ENCODE measurements around the gene CACNA1C.

The CACNA1C gene

DNA sequence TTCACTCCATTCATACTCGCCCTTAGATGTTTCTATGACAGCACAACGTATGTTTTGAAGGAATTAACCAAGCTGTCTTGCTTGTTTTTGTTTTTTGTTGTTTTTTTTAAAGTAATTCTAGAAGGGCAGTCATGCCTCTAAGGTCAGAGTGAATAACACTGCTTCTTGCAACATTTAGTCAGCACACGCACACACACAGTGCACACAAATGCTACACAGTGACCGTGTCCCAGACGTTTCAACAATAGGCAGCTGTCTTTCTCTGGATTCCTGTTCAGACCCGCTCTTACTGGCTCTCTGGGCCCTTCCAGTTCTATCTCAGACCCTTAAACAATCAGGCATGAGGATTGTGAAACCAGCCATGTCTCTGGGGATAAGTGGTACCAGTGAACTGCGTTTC lies 391.0 kb downstream of the CACNA1C start:
- no peak for DNase-seq

DNA sequence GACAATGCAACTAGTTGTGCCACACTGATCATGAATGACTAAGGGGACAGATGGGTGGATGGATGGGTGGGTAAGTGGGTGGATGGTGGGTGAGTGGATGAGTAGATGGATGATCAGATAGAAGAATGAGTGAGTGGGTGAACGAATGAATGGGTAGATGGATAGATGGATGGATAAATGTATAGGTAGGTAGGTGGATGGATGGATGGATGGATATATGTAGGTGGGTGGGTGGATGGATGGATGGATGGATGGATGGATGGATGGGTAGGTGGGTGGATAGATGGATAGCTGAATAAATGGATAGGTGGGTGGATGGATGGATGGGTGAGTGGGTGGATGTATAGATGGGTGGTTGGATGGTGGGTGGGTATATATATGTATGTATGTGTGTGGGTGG lies 393.2 kb downstream of the CACNA1C start:
- DNase-seq: no peak

- DNase-seq: no peak
These were observed 395.1 kb downstream of the CACNA1C start for GRCh38 chr12:2447861-2448260.

GRCh38 chr12:2449586-2449985 lies 396.8 kb downstream of the CACNA1C start:
- DNase-seq: no peak

GRCh38 chr12:2450553-2450952 lies 397.8 kb downstream of the CACNA1C start:
- DNase-seq: no peak

- DNase-seq: no peak
These were observed 398.2 kb downstream of the CACNA1C start for GRCh38 chr12:2451025-2451424.

- no peak for DNase-seq
These were observed 398.7 kb downstream of the CACNA1C start for GRCh38 chr12:2451497-2451896.

DNA sequence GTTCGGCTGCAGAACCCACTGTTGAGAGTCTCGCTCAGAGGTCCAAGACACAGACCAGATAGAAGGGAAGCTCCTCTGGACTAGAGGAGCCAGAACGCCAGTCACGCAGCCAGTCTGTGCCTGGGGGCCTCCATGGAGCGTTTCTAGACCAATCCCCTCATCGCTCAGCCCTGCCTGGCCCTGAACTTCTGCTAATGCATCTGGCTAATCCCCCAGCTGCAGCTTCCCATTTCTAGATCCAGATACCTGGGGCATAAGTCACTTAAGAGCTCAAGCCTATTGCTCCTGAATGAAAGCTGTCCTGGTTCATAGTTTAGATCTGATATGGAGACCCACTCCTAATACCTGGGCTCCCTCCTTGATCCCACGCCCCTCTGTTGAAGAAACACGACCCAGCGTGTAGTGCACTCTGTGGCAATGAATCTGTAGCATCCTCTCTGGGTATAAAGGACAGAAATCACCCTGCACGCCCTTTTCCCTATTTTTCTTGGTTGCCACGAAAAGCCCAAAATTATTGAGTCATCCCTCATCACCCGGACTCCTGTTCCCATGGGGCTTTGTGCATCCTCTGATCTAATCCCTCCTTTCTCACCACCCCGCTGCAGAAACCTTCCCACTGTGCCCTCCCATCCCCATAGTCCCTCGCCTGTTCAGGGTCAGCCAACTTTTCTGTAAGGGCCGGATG lies 400.4 kb downstream of the CACNA1C start:
- no peak for DNase-seq

- no peak for DNase-seq
These were observed 400.9 kb downstream of the CACNA1C start for GRCh38 chr12:2453761-2454090.

- no peak for DNase-seq
These were observed 401.9 kb downstream of the CACNA1C start for GRCh38 chr12:2454601-2455177.

DNA sequence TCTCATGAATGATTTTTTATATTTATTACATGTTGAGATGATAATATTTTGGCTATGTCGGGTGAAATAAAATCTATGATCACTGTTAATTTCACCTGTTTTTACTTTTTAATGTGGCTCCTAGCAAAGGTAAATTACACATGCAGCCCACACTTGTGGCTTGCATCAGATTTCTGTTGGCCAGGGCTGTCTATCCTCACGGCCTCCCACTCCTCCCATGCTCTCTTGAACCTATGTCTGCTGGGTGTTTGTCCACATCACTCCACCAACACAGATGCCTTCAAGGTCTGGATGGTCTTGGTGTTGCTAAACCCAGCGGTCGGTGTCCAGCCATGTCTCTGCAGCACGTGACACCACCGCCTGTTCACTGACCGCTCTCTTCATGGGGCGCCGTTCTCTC lies 402.6 kb downstream of the CACNA1C start:
- no peak for DNase-seq

DNA sequence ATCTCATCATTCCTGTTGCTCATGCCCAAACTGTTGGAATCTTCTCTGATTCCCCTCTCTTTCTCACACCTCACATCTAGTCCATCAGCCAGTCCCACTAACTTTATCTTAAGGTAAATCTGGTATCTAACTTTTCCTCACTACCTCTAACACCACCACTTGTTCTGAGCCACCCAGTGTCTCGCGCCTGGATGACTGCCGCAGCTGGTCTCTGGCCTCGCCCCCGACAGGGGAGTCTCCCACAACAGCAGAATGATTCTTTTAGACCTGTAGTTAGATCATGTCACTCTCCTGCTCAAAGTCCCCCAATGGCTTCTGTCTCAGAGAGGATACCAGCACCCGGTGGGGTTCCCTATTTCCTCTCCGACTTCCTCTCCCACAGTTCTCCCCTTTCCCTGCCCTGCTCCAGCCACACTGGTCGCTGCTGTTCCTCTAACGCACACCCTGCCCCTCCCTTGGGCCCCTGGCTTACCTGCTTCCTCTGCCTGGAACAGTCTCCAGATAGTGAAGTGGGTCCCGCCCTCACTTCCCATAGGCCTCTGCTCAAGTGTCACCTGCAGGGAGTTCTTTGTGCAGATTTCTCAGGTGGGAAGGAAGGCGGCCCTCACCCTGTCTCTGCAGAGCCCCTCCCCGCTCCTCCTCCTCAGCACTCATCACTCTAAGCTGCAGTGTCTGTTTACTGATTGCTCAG lies 403.5 kb downstream of the CACNA1C start:
- DNase-seq: no peak

GRCh38 chr12:2456813-2457186 lies 404.0 kb downstream of the CACNA1C start:
- DNase-seq: no peak

DNA sequence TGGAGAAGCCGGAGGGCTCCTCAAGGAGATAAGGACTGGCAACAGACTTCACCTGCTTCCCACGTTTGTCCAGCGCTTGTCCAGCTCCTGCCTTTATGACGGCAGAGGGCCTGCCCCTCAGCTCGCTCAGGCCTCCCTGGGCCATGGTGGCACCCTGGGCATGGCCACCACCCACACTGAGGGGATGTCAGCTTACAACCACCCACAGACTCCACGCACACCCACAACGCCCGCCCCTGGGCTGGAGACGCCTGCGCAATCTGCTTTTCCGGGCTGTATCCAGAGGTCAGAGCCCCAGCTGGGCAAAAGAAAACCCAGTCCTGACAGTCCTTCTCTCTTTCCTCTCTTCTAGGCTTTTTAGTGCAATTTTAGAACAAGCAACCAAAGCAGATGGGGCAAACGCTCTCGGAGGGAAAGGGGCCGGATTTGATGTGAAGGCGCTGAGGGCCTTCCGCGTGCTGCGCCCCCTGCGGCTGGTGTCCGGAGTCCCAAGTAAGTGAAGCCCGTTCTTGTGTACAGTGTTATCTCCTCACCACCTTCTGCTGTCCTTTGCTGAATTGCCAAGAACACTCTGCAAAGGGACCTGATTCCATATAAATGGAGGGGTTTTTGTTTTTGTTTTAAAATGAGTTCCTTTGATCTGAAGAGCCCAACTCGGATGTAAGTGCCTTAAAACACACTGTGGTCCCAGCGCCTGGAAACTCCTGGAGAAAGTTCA lies 404.6 kb downstream of the CACNA1C start:
- no peak for DNase-seq

GRCh38 chr12:2457933-2458414 lies 405.2 kb downstream of the CACNA1C start:
- no peak for DNase-seq

- no peak for DNase-seq
These were observed 407.4 kb downstream of the CACNA1C start for GRCh38 chr12:2460051-2460670.

GRCh38 chr12:2461046-2461445 lies 408.3 kb downstream of the CACNA1C start:
- DNase-seq: no peak

- DNase-seq: no peak
These were observed 408.9 kb downstream of the CACNA1C start for GRCh38 chr12:2461645-2462044.

DNA sequence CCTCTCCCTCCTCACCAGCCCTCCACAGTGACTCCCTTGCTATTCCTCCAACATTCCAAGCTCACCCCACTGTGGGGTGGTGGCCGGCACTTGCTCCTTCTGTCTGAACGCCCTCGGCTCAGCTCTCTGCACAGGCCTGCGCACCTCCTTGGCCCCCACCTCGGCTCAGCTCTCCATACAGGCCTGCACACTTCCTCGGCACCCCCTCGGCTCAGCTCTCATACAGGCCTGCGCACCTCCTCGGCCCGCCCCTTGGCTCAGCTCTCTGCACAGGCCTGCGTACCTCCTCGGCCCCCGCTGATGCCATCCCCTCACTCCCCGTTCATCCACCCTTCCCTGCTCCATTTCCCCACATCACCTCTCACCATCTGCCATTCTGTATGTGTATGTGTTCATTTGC lies 409.3 kb downstream of the CACNA1C start:
- no peak for DNase-seq

GRCh38 chr12:2463719-2464118 lies 410.9 kb downstream of the CACNA1C start:
- no peak for DNase-seq

- no peak for DNase-seq
These were observed 412.9 kb downstream of the CACNA1C start for GRCh38 chr12:2465681-2466080.

DNA sequence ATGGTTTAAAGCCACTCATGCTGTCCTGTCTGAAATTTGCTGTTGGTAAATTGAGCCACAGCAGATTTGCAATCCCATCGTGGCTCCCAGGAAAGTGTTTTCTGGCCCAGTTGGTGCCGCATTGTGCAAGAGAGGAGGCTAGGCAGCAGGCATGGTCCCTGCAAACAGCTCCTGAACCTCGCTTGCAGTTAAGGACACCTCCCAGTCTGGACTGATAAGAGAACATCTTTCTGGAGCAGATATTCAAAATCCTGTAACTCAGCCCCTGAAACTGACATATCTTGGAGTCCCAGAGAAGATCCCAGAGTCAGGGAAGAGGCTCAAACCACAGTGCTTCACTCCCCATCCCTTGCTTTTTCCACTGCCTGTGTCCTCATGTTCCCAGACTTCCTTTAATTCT lies 413.4 kb downstream of the CACNA1C start:
- DNase-seq: no peak

DNA sequence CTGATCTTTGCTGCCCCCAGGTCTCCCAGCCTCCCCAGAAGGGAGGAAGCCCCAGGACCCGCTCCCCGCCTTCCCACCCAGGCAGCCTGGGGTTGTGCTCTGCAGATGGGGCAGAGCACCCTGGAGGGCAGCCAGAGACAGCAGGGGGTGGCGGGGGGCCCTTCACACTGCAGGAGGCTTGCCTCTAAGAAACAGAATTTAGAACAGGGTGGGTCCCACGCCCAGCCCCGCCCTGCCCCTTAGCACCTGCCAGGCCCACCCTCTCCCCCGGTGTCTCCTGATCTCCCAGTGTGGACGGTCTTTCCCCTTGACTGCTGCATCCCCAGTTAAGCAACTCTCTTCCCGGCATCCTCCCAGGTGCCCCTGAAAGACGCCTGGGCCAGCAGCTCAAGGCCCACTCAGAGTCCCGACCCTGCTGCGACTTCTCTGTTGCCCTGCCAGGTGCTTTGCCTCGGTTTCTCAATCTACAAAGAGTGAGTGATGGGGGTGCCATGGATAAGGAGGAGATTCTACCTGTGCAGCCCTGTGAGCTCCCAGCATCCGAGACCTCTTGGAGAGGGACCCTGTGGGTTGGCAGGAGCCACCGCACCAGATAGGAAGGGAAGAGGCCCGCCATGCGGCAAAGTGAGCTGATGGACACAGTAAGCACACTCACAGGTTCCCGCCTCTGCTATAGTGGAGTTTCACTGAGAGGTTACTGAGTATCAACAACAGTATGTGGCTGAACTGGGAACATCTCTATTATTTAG lies 414.8 kb downstream of the CACNA1C start:
- no peak for DNase-seq

Data from cortex of kidney (tissue), 1 donor.